Activated CD4-positive, alpha-beta T cell treated with anti-CD3 and anti-CD28 coated beads for 4 hours (primary cell): Measurements from ENCODE around the gene EIF1AD.
A peak's percentile ranks its signal among the peaks of the same experiment; 100 is the strongest.
"Not testable (repeated sequence)": the region's sequence is repeated elsewhere in the genome, so short reads cannot be mapped to it uniquely, and the experiment has no call there.

Experiments used
- DNase-seq, 2 donors: peaks; one replicate each; pipeline ENCODE4 v3.0.0-alpha.2; 2020

The EIF1AD gene

GRCh38 chr11:66020618-66021357 lies 18.8 kb upstream of the EIF1AD start:
- DNase-seq, result no peak

DNA sequence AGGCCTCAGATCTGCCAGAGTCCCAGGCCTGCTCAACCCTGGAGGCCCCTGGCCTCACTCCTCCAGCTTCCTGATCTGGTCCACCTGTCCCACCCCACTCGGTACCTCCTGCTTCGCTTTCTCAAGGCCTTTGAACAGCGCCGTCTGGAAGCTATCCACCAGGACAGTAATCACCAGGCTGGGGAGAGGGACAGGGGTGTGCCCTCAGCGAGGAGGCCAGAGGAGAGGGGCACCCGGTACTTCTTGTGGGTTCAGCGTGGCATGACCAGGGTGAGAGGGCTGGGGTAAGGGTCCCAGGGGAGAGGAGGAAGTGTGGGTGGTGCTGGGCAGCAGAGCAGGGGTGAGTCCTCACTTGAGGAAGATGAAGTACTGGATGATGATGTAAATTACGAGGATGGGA lies 18.3 kb upstream of the EIF1AD start:
- DNase-seq, result no peak

DNA sequence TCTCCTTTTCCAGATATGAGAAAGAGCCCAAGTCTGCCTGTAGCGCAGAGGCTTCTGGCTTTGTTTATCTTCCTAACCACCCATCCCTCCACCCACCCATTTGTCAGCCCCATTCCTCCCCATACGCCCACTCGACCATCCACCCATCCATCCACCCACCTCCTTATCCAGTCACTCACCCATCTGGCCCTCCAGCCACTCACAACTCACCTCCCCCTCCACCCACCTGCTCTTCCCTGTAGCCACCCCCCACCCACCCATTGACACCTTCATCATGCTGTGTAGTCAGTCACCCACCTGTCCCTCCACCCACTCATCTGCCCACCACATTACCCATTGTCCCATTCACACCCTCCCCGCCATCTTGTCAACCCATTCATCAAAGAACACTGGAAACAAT lies 15.4 kb upstream of the EIF1AD start:
- DNase-seq, result peak; percentile 66 to 78

DNA sequence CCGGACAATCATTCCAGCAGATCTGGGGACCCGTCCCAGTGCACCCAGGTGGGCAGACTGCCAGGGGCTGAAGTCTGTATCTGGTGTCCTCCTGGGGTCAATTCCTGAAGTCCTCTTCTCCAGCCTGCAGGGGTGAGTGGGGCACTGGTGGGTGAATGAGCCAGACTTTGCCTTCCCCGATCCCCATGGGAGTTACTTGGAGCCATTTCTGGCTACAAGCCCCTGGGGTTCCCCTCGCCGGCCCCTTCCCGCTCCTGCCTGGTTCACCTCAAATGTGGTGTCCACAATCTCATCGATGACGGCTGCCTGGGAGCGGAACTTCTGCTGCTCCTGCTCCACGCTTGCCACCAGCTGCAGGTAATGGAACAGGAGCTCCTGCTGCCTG lies 14.8 kb upstream of the EIF1AD start:
- no peak for DNase-seq

DNA sequence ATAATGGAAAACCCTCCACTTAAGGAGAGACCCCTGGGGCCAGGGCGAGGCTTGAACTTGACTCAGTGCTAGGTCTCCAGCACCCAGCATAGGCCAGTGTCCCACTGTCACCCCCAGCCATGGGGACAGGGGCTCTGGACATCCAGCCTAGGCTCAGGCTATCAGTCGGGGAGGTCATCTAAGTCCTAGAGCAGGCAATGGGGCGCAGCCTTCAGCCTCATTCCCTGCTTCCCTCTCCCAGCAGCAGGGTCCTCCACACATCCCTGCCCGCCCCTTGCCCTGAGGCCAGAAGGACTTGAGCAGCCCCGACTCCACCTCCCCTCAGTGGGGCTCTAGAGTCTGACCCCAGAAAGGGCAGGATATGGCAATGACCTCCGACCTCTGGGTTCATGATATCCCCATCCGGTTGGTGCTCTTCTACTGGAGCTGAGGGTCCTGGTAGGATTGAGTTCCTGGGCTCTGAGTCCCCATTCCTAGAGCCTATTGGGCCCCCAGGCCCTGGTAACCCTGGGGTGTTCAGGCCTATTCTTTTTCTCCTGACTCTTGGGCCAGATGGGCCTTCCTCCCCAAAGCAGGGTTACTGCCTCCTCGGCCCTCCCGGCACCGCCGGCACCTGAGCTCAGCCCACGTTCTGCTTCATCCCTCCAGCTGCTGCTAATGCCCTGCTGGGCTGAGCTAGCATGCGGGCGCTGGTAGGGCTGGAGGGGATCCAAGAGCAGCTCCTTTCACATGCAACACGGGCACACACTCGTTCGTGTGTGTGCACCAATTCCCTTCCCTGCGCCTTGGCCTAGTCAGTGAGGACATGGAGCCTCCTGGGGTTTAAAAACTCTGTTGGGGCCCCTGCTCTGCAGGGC lies 14.2 kb upstream of the EIF1AD start:
- no peak for DNase-seq

- no peak for DNase-seq
Observed at GRCh38 chr11:66015454-66015881, 13.5 kb upstream of the EIF1AD start.

DNA sequence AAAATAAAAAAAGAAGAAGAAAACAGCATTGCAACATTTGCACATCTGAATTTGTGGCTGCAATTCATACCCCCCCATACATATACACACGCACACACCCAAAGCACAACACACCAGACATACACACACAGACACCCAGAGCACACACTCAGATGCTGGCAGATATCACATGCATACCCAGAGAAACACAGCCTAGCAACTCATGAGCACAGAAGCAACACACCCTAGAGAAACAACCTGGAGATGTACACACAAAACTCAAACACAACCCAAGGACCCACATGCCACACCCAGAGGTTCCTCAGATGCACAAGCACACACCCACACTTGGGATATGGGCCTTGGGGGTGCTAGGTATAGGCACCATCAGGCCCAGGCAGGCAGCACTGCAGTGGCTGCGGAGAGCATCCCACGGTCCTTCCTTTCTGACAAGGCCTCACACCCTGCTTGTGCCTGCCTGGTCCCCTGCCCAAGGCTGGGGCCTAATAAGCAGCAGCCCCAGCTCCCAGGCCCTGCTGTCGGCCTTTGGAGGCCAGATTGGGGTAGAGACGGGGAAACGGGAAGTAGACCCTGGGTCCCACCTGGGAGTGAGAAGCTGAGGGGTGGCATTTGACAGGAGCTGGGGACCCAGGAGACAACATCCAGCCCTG lies 13.0 kb upstream of the EIF1AD start:
- no peak for DNase-seq

DNA sequence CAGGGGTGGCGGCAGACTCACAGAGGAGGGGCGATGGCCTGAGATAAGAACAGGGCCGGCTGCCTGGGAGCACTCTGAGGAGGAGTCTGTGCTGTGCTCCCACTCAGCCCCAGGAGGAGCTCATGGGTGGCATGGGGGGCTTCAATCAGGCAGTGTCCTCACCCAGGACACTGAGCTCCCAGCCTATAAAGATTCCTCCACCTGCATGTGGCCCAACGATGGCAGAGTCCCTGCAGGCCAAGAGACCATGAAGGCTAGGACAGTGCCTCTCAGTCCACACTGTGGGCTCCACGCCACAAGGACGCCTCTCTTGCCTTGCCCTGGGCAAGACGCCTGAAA lies 11.8 kb upstream of the EIF1AD start:
- DNase-seq, result no peak

DNA sequence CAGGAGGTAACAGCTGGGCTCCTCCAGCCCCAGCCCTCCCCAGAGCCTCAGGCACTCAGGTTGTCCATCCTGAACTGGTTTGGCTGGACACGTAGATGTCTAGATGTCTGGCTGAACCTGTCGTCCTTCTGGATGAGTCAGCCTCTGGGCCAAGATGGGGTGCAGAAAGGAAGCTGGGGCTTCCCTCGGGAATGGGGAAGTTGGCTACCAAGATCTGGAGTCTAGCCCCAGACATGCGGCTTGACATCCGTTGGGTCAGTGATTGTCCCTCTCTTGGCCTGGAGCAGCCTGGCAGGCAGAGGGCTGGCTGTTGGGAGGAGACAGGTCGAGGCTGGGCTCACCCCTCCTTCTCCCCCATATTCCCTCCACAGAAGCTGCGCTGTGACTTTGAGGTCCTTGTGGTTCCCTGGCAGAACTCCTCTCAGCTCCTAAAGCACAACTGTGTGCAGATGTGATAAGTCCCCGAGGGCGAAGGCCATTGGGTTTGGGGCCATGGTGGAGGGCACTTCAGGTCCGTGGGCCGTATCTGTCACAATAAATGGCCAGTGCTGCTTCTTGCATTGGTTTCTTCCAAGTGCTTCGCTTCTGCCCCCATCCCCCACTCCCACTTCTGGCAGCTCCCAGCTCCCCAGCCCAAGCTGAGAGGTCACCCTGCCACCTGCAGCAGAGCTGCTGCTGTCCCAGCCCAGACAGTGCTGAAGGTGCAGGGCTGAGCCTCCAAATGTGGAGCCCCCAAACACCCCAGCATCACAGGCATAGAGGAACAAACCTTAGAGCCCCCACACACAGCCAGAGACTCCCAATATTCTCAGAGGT lies 11.2 kb upstream of the EIF1AD start:
- DNase-seq, result no peak

DNA sequence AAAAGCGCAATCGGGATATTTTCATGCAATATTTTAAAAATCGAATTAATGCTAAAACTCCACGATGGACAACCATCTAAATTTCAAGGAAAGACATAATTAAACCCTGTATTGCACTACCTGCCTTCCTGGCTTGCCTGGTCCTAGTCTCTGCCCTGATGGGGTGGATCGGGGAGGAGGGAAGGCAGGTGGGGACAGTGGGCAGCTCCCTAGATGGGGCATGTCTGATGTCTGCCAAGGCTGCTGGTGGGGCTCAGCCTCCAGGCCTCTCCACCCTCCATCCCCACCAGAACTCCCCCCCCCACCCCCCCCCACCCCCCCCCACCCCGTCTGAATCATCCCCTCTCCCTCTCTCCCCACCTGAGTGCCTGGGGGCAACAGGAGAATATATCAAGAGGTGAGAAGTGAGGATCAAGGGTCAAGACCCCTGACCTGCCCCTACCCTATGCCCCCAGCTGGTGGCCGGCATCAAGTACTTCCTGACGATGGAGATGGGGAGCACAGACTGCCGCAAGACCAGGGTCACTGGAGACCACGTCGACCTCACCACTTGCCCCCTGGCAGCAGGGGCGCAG lies 10.5 kb upstream of the EIF1AD start:
- DNase-seq, result no peak

GRCh38 chr11:66011785-66012303 lies 9.9 kb upstream of the EIF1AD start, which contains the start of gene CST6:
TSS of gene CST6 (plus strand) at chr11:66012008. CDS start at chr11:66012045, 37 bp downstream.
- DNase-seq, result no peak

DNA sequence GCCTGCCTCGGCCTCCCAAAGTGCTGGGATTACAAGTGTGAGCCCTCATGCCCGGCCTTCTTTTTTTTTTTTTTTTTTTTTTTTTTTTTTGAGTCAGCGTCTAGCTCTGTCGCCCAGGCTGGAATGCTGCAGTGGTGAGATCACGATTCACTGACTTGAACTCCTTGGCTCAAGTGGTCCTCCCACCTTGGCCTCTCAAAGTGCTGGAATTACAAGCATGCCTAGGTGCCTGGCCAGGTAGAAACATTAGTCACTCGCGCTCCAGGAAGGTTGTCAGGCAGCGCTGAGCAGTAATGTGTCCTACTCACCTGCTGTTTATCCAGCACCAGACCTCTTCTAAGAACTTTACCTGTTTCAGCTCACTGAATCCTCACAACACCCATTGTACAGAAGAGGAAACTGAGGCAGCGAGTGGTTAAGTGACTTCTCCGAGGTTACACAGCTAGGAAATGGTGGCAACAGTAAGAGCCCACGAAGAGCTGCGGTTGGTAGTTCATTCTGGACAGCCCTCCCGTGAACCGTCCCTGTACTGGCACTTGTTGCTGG lies 9.4 kb upstream of the EIF1AD start:
- no peak for DNase-seq

DNA sequence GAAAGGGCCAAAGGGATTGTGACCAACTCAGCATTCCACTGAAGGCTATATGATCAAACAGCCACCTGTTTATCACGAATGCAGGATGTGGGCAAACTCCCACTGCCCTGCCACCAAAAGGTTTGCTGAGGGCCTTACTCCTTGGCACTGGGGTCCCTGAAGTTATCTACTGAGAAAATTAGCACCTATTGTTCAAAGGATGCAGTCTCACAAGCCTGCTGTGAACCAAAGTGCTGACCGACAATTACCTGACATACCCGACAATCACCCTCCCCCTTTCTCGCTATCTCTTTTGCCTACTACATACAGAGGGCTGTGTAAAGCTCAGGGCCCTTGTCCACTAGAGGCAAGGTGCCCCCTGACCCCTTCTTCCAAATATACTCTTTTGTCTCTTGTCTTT lies 8.1 kb upstream of the EIF1AD start:
- DNase-seq, result not testable (repeated sequence)

- DNase-seq, result no peak
Observed at GRCh38 chr11:66008468-66009101, 6.6 kb upstream of the EIF1AD start.

- no peak for DNase-seq
Observed at GRCh38 chr11:66008095-66008467, 6.1 kb upstream of the EIF1AD start.

DNA sequence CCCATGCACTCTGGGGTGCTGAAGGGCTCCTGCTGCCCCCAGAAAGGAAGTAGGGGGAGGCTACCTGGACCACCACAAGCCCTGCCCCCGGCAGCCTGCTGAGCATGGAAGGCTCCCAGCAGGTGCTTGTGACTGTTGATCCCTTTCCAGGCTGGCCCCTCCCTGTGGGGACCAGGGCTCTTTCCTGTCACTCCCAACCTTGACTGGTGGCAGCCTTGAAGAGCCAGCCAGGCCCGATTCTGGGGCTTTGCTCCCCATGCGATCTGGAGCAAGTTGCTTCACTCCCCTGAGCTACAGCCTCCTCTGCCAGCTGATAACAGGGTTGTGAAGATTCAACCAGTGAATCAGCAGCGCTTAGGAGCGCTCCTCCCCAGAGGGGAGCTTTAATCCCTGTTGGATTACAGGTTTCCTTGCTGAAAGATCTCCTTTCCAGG lies 5.3 kb upstream of the EIF1AD start:
- DNase-seq, result no peak

- DNase-seq, result no peak
Observed at GRCh38 chr11:66006891-66007176, 4.9 kb upstream of the EIF1AD start.

DNA sequence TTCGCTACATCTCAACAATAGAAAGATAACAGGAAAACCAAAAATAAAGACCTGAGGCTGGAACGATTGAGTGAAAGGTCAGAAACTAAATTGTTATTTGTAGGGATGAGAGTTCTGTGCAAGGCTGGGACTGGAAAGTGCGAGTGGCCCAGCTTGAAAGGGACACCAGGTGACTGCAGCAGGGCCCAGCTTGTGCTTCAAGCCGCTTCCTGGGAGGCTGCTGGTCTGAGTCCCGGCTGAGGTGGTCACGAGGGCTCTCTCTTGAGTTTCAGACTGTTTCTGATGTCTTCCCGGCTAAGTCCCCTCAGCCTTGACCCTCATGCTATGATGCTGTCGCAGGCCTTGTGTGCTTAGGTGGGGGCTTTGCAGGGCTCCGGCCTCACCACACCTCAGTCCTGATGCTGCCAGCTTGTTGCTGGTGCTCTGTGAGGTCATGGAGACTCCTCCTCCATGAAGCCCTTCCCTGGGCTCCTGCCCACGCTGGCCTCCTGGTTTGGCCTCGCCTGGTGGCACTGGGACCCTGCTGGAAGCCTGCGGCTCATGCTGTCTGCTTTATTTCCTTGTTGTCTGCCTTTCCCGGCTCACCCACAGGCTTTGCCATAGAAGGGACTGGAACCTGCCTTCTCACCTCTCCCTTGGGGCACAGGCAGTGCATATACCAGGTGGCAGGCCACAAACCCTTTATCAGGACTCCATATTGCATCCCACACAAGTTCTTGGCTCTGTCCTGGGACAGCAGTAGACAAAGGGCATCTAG lies 4.4 kb upstream of the EIF1AD start:
- no peak for DNase-seq

GRCh38 chr11:66004186-66004585 lies 2.2 kb upstream of the EIF1AD start:
- no peak for DNase-seq

GRCh38 chr11:66003291-66003690 lies 1.3 kb upstream of the EIF1AD start:
- DNase-seq, result no peak

GRCh38 chr11:66002648-66003225 lies 780 bp upstream of the EIF1AD start:
- no peak for DNase-seq
